Activated effector memory CD4-positive, alpha-beta T cell treated with Interleukin-2 at 50 U/mL for 16 hours (primary cell): ENCODE results near the gene PPM1N.

Experiments
- DNase-seq: peaks from one replicate; pipeline ENCODE4 v3.0.0-alpha.2; 2020

PPM1N gene

DNA sequence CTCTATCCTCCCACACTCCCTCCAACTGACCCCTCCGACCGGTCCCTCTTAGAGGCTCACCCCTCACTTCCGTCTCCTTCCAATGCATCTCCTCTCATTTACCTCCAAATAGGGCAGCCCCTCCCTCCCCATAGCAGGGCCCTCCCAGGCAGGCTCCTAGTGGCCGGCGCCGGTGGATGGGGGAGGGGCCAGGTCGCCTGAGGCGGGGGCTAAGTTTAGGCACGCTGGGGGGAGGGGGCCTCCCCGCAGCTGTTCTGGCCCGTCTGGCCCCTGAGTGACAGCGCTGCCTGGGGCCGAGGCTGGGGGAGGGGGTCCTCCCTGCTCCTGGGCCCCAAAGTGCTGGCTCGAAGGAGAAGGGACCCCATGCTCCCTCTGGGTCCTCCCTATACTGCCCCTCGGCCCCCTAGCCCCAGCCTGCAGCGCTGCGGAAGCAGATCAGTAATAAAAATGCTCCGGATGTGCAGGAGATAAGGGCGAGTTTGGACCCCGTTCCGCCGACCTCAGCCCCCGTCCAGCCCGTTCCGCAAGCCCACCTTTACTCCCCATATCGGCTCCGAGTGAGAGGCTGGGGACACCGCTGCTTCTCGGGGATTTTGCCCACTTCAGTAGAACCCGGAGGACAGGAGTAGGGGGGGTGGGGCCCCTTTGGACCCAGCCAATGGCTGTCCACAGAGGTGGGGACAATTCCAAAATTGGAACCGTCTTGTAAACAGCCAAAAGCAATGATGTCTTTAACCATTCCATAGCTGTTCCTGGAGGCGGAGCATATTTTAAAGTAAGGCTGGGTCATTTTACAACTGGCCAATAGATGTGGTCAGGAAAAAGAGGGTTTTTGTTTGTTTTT, 5.4 kb upstream of the PPM1N start:
- DNase-seq, result no peak

DNA sequence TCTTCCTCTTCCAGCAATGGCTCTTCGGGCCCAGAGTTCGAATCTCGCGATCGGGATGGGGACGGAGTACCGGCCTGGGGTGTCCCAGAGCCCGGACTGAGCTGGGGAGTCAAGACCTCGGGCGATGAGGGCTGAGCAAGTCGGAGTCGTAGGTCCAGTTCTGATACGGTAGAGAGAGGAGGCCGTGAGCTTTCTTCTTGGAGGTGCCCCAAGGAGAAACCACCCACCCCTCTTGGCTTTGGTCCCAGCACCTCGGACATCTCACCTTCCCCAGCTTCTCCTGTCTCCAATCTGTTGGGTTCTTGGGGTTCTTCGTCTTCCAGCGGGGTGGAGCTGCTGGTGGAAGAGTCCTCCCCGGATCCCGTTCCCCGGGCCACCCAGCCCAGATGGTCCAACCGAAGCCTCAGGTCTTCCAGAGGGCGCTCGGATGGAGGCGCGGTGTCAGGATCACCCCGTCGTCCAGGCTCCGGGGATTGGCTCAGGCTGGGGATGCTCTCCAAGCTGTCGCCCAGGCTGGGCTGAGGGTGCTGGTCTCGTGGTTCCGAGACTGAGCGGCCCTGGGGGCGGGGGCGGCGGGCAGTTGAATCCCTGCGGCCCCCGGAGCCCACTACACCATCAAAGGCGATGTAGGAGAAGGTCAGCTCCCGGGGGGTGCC, 3.9 kb upstream of the PPM1N start:
- no peak for DNase-seq

DNA sequence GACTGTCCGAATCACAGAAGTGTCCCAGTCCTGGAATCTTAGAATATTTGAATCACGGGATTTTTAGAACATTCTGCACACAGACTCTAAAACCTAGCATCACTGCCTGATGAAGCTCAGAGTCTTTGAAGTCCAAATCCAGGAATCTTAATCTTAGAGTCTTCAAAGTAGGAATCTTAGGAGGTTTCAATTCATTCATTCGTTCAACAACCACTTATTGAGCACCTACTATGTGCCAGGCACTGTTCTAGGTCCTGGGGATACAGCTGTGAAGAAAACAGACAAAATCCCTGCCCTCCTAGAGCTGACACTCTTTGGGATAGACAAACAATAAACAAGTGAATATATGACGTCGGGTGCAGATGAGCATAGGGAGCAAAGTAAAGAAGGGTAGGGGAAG, 3.1 kb upstream of the PPM1N start:
- no peak for DNase-seq

DNA sequence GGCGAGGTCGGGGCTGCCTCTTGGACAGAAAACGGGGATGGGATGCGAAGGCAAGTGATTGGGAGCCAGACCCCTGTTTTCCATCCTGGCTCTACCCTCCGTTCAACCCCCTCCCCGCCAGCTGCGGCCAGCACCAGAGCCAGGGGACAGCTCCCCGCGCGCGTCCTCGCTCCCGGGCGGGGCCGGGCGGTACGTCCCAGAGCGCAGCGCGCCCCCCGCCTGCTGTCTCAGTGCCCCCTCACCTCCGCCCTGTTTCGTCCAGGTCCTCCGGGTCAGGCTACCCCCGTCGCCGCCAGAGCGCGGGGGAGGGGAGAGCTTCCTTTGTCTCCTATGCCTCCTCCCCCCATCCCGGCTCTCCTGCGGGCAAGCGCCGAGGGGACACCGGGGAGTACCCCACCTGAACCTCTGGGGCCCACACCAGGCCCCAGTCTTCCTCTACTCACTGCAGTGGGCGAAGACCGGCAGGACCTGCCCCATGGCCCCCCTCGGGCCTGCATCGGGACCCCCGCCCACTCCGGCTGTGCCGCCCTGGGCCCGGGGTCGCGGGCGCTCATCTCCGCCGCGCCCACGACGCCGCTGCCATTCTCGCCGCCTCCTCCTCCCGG, 1.8 kb upstream of the PPM1N start:
- DNase-seq, result peak; percentile 27

DNA sequence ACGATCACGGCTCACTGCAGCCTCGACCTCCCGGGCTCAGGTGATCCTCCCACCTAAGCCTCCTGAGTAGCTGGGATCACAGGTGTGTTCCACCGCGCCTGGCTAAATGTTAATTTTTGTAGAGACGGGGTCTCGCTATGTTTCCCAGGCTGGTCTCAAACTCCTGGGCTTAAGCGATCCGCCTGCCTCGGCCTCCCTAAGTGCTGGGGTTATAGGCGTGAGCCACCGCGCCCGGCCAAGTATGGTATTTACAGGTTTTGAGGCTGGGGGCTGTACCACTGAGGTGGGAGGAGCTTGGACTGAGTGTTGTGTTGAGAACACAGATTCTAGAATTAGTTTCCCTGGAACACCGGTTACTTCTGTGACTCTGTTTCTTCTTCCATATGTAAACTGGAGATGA, 452 bp upstream of the PPM1N start:
- no peak for DNase-seq

DNA sequence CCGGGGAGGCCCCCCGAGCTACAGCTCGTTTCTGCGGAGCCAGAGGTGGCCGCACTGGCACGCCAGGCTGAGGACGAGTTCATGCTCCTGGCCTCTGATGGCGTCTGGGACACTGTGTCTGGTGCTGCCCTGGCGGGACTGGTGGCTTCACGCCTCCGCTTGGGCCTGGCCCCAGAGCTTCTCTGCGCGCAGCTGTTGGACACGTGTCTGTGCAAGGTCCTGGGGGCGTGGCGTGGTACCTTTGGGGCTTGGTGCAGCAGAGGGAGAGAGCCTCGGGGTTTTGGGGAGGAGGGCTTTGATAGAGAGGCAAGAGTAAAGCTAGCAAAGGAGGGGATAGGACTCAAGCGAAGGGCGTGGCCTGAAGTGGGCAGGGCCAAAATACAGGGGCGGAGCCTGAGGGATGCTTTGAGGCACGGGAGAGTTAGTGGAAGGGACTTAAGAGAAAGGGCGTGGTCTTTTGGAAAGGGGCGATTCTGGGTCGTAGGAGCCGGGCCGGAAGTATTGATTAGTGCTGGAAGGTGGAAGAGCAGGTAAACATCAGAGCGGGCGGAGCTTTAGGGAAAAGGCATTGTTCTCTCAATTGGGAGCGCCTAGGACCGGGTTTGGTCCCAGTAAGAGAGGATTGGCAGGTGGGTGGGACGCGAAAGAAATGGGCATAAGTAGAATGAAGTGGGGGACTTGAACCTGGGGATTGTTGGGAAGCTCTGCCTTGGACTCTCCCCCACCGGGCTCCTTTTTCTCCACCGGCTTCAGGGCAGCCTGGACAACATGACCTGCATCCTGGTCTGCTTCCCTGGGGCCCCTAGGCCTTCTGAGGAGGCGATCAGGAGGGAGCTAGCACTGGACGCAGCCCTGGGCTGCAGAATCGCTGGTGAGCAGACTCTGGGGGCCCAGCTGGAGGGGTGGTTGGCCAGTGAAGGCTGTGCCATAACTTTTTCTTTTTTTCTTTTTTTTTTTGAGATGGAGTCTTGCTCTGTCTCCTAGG, 1.2 kb downstream of the PPM1N start:
- DNase-seq, result peak; percentile 44

DNA sequence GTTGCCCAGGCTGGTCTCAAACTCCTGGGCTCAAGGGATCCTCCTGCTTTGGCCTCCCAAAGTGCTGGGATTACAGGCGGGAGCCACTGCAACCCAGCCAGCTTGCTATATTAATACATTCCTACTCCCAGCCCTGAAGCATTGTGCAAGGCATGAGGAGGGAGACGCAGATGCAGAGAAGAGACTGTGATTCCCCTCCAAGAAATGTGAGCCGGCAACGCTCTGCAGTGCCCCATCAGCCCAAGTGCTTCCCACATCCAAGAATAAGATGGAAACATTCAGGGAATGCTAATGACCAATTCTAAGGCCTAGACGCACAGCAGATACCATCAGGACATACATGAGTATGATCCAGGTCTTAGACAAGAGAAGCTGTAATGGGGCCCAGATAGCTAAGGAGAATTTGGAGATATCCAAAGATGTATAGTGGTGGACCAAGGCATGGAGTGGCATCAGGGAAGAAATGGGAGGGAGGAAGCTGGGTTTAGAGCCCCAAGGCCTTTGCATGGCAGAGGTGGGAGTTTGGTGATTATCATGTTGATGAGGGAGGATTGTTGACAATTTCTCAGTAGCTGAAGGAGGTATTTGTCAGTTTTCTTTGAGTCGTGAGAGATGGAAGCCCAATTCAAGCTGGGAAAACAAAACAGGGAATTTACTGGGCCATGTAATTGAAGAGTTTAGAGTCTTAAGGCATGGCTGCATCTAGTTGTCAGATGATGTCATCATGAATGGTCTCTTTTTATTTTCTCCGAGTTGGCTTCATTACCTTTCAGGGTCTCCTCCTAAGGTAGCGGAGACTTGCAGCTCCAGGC, 2.9 kb downstream of the PPM1N start:
- DNase-seq, result no peak

DNA sequence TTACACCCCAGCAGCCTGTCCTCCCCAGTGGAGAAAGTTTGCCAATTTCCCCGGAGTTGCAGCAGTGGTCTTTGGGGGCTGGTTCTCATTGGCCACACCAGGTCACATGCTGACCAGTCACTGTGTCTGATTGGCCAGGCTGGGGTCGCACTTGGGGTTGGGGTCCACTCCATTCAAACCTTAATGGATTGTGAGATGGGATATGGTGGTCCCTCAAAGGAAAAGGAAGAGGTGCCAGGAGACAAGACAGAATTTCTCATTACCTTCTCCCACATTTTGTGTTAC, 3.4 kb downstream of the PPM1N start:
- DNase-seq, result no peak

DNA sequence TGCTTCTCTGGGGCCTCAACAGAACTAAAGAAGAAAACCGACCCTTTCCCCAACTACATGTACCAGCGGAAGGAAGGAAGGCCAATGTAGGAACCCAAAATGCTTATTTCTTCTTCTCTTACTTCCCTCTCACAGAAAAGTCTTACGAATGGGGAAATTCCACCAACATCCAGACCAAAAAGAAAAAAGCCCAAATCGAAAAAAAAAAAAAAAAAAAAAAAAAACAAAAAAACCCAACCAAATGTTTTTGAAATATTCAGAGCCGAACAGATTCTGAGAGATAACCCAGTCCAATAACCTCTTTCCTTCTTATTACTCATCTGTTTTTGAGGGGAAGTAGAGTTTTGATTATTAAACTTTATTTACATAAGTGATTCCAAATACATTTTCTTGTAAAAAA, 3.9 kb downstream of the PPM1N start:
- no peak for DNase-seq

DNA sequence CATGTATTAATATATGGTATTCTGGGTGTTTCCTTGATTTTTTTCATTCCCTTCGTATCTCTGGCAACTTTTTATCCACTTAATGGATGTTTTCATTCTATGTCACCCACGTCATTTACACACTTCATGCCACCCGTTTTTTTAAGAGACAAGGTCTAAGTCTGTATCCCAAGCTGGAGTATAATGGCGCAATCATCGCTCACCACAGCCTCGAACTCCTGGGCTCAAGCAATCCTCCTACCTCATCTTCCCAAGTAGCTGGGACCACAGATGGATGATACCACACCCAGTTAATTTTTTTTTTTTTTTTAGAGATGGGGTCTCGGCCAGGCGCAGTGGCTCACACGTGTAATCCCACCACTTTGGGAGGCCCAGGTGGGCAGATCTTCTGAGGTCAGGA, 5.7 kb downstream of the PPM1N start:
- no peak for DNase-seq

DNA sequence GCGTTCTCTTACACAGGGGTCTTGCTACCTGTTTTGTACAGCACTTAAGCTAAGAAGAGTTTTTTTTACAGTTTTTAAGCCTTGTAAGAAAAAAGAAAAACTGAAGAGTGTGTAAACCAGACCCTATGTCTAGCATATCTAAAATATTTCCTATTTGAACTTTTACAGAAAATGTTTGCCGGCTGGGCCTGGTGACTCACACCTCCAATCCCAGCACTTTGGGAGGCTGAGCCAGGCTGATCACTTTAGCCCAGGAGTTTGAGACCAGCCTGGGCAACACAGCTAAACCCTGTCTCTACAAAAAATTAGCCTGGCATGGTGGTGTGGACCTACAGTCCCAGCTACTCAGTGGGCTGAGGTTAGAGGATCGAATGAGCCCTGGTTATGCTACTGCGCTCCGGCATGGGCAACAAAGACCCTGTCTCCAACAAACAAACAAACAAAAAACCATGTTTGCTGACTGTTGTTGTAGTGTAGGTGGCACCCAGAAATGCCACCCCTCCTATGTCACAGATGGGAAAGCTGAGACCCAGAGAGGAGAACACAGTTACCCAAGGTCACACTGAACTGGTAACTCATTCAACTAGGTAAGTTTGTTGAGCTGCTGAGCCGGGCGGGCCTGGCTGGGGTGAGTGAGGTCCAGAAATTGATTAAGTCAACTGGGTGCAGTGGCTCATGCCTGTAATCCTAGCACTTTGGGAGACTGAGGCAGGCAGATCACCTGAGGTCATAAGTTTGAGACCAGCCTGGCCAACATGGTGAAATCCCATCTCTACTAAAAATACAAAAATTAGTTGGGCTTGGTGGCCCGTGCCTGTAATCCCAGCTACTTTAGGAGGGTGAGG, 7.1 kb downstream of the PPM1N start:
- DNase-seq, result no peak

DNA sequence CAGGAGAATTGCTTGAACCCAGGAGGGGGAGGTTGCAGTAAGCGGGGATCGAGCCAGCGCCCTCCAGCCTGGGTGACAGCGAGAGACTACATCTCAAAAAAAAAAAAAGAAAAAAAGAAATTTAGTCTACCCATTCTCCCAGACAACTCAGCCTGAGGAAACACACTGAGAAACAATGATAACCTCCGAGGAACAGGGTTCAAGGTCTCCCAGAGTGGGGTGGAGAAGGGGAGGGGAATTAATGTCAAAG, 7.7 kb downstream of the PPM1N start:
- no peak for DNase-seq

DNA sequence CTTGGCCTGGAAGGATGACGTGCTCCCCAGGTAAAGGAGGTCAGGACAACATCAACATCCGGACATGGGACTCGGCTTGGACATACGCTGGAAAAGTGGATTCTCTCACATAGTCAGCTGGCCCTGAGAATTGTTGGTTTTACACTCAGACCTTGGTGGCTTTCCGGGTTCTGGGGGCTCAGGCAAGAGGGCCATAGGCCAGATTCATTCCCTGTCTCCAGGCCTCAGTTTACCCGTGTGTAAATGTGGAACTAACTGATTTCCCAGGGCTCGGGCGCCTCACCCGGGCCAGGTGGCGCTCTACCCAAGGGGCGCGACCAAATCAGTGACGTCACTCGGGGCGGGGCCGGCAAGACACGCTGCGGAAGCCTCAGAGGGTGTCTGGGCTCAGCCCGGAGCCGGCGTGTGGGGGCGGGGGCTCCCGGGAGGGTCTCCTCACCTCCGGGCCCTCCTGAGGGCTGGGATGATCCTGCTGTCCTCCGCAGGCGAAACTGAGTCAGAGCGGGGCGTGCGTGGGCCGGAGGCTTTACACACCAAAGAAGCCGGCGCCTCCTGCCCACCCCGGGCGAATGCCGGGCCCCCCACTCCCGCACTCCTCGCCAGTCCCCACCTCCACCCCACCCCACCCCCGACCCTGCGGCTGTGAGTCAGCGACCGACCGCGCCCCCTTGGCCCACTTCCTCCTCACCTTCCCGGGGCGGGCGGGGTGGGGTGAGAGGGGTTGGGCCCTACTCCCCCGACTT, 8.2 kb downstream of the PPM1N start:
- DNase-seq, result peak; percentile 94

DNA sequence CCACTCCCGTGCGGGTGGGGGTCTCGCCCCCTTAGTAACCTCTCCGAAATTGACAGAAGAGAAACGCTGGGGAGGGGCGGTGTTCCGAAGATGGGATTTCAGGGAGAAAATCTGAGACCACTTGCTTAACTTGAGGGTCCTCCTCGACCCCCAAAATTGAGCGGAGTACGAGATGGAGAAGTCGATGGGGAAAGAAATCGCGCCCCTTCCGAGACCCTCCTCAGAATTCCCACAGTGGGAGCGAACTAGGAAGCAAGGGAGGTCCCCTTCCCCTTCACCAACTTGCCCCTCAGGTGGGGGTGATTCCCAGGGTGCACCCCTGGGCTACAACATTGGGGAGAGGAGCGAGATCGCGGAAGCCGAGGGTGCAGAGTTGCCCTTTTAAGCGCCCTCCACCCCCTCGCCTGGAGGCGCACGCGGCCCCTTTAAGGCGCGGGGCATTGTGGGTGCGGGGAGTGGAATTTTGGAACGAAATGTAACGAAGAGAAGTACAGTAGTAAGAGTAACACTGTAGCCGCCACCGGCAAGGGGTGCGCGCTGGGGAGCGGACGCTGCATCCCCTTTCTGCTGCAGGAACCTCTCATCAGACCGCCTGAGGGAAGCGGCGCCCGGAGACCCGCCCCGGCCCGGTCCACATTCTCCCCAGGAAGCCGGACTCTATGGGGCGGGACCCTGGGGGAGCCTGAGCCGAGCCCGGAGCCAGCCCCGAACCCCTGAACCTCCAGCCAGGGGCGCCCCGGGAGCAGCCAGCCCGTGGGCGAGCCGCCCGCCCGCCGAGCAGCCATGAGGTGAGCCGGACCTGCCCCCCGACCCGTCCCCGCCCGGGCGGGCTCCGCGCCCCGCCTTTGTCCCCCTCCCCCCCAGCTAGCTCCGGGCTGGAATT, 9.0 kb downstream of the PPM1N start, which contains the start of gene VASP:
VASP (plus strand) TSS at position 491 of the 883 bp plus-strand sequence; CDS start at position 784, 293 bp downstream.
- DNase-seq, result peak; percentile 92

DNA sequence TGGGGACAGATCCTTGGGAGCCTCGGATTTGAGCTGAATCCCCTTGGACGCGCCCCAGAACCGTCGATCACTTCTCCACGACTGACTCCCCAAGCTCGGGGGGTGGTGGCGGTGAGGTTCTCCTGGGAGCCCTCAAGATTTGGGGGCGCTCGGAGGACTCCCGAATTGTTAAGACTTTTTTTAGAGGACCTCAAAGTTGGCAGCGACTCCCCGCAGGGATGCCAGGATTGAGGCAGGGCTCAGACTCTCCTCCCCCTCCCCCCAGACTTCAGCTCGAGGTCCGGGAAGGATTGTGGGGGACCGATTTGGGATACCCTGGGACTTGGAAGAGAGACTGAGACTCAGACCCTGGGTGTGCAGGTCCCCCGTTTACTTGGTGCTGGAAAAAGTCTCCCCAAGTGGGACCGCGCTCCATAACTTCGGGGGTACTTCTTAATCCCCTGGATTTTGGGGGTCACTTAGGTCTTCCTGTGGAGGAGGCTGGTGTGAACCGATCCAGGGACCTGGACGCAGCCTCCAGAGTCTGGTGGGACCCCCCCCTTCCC, 9.7 kb downstream of the PPM1N start:
- DNase-seq, result no peak

DNA sequence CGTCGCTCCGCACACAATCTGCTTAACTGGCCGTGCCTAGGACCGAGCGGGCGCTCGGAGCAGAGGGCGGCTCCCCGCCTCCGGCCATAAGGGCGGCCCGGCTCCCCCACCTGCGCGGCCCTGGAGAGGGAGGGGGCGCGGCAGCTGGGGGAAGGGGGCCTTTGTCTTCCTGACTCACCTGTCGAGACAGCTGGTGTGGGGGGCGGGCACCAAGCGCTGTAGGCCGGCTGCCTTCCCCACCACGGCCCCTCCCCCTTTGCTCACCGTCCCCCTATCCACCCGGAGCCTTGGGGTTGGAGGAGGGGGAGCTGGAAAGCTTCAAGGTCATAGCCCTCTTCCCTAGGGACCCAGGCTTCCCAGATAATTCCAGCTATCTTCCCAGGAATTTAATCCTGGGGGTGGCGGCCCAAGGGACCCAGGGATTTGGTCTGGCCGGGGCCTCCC, 10.2 kb downstream of the PPM1N start:
- DNase-seq, result peak; percentile 10

DNA sequence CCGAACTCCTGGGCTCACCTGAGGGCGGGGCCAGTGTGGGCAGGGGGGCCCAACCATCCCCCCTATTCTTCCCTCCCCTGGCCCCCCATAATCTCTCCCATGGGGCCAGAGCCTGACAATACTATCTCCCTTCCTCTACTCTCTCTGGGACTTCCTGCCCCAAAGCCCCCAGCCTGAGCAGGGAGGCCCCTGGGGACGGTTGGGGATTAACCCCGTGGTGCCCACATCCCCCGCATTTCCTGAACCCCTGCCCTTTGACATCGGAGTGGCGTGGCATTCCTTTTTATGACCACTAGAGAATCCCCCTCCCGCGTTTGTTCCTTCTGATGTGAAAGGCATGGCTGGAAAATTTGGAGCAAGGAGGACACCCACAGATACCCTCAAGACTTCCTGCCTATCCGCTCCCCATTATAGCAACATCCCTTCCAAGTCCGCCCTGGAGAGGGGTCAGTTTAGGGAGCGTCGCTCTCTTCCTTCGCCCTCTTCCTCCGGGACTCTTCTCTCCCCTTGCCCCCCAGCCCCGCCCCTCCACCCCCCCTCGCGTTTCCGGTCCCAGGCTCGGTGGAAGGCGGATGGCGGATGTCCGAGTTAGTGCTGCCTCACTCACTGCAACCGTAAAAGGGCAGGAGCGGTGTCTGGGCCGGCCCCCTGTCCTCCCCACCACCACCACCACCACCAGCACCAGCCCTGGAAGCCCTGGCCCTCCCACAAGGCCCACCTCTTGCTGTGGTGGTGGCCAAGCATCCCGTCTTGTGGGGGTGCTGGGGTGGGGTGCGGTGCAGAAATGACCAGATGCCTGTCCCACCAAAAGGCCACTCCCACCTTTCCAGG, 10.8 kb downstream of the PPM1N start:
- peak; percentile 24 for DNase-seq

DNA sequence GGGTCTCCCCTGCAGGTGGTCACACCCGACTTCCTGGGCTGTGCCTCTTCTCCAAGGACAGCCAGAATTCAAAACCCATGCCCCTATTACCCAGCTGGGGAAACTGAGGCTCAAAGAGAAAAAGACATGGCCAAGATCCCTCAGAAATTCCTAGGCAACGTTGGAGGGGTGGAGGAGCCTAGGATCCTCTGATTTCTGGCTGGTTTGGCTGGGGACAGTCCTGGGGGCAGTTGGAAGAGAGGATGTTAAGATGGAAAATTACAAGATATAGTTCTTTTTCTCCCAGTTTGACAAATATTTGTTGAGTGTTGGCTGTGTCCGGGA, 11.4 kb downstream of the PPM1N start:
- DNase-seq, result no peak
